B cell (primary cell): ENCODE measurements around the gene ADAMTS18. TPM values are rescaled to one million over a fixed set of nuclear protein-coding genes. Genes with fewer than 3 reads are reported as not detected.

Experiments
- ATAC-seq: fragments of 200-7000 bp; cut with Tn5 transposase; one replicate; pipeline ENCODE4 v1.10.0; 2021; ENCODE audit warnings: low read depth, mild to moderate bottlenecking, moderate number of reproducible peaks, moderate library complexity
- CTCF ChIA-PET: fragments of 350-600 bp; sonication (Branson Sonifier 250); formaldehyde crosslinking; loops from one replicate; lab custom pipeline; 2021; ENCODE audit warnings: antibody characterized with exemption, inconsistent platforms; lab: Charles Lee
- POLR2A ChIA-PET: fragments of 350-600 bp; sonication (Branson Sonifier 250); formaldehyde crosslinking; loops from one replicate; lab custom pipeline; 2021; ENCODE audit warnings: antibody characterized with exemption; lab: Charles Lee
- DNase-seq: peaks from one replicate; pipeline ENCODE4 v3.0.0; 2013
- H2AFZ ChIP-seq: 2 replicates; pipeline ENCODE4 v1.6.1; 2012; ENCODE audit warnings: mild to moderate bottlenecking, low read depth, low read length; ENCODE audit not compliant: insufficient read depth, poor library complexity, severe bottlenecking
- H3K27ac ChIP-seq, 2 donors: 1 replicate in 1 of 2; 2 replicates in 1 of 2; pipeline ENCODE4 v1.5.1; 2012 to 2013; ENCODE audit warnings: low read length in 2 of 2, mild to moderate bottlenecking in 2 of 2, moderate library complexity in 1 of 2
- H3K27me3 ChIP-seq, 4 experiments: fragments of 200-600 bp in 1 of 4; sonication (generic) in 1 of 4; replicated peaks in 1 of 4; 1 replicate in 2 of 4; 2 replicates in 2 of 4; pipeline versions ENCODE4 v1.6.1 to v1.7.0; 2013 to 2016; ENCODE audit warnings: low read length in 3 of 4, mild to moderate bottlenecking in 2 of 4, mixed read lengths in 1 of 4, moderate library complexity in 1 of 4; ENCODE audit not compliant: insufficient read depth in 4 of 4, control insufficient read depth in 3 of 4; ENCODE audit errors: control extremely low read depth in 1 of 4
- H3K36me3 ChIP-seq, 2 experiments: replicated peaks in 1 of 2; 1 replicate in 1 of 2; 2 replicates in 1 of 2; pipeline versions ENCODE4 v1.6.1 to v1.7.1; 2013; ENCODE audit warnings: low read length in 1 of 2; ENCODE audit not compliant: insufficient read depth in 2 of 2, control insufficient read depth in 1 of 2; ENCODE audit errors: control extremely low read depth in 1 of 2, extremely low read depth in 1 of 2
- H3K4me1 ChIP-seq, 2 donors: fragments of 200-600 bp in 1 of 2; sonication (generic) in 1 of 2; 1 replicate in 1 of 2; 2 replicates in 1 of 2; pipeline versions ENCODE4 v1.5.1 to v1.6.1; 2013 to 2017; ENCODE audit warnings: low read length in 2 of 2; ENCODE audit not compliant: control insufficient read depth in 2 of 2, insufficient read depth in 2 of 2
- H3K4me2 ChIP-seq: replicated peaks from 2 replicates; pipeline ENCODE3; 2012; ENCODE audit warnings: mild to moderate bottlenecking, low read depth, low read length; ENCODE audit not compliant: poor library complexity, severe bottlenecking
- H3K4me3 ChIP-seq, 5 experiments: fragments of 200-600 bp in 1 of 5; sonication (generic) in 1 of 5; 1 replicate in 3 of 5; 2 replicates in 2 of 5; pipeline versions ENCODE4 v1.5.1 to v1.7.0; 2011 to 2016; ENCODE audit warnings: low read length in 4 of 5, mild to moderate bottlenecking in 4 of 5, low read depth in 2 of 5, control low read depth in 1 of 5, moderate library complexity in 1 of 5; ENCODE audit not compliant: insufficient read depth in 1 of 5; ENCODE audit errors: control extremely low read depth in 1 of 5, extremely low read depth in 1 of 5
- H3K79me2 ChIP-seq: fragments of 200-600 bp; sonication (generic); one replicate; pipeline ENCODE4 v1.6.0; 2016; ENCODE audit warnings: low read length; ENCODE audit not compliant: control insufficient read depth, insufficient read depth
- H3K9ac ChIP-seq: fragments of 200-600 bp; sonication (generic); 2 replicates; pipeline ENCODE4 v1.6.1; 2017; ENCODE audit warnings: mild to moderate bottlenecking, low read length, moderate library complexity
- H3K9me3 ChIP-seq, 3 donors: one replicate each; pipeline versions ENCODE4 v1.6.1 to v1.7.1; 2013; ENCODE audit warnings: low read length in 2 of 3; ENCODE audit not compliant: control insufficient read depth in 2 of 3, insufficient read depth in 1 of 3; ENCODE audit errors: control extremely low read depth in 1 of 3
- H4K20me1 ChIP-seq: 2 replicates; pipeline ENCODE4 v1.6.0; 2012; ENCODE audit warnings: mild to moderate bottlenecking, low read length; ENCODE audit not compliant: insufficient read depth, control insufficient read depth, poor library complexity, severe bottlenecking
- H3K27ac Mint-ChIP-seq: one replicate; pipeline ENCODE4 v1.8.0; 2021; ENCODE audit warnings: mixed read lengths
- H3K27me3 Mint-ChIP-seq: one replicate; pipeline ENCODE4 v1.8.0; 2021; ENCODE audit warnings: mixed read lengths
- H3K4me1 Mint-ChIP-seq: one replicate; pipeline ENCODE4 v1.8.0; 2021; ENCODE audit warnings: mixed read lengths
- H3K4me3 Mint-ChIP-seq: one replicate; pipeline ENCODE4 v1.8.0; 2021; ENCODE audit warnings: mixed read lengths
- H3K9me3 Mint-ChIP-seq: one replicate; pipeline ENCODE4 v1.8.0; 2022; ENCODE audit warnings: mixed read lengths; ENCODE audit not compliant: insufficient read depth
- CTCF ChIP-seq: fragments of 200-600 bp; IDR thresholded peaks from one replicate; pipeline ENCODE4 v1.8.0; 2022; ENCODE audit warnings: antibody characterized with exemption, mild to moderate bottlenecking
- EZH2 ChIP-seq: IDR thresholded peaks from 2 replicates; pipeline ENCODE4 v1.6.1; 2012; ENCODE audit warnings: borderline replicate concordance, low read depth, mild to moderate bottlenecking, moderate library complexity, low read length; ENCODE audit not compliant: insufficient read depth, poor library complexity, severe bottlenecking
- WGBS: methylation state at CpG from one replicate; pipeline ENCODE4 v1.1.5; 2013; ENCODE audit warnings: missing lambda C conversion rate; ENCODE audit not compliant: insufficient coverage; 5-methylcytosine and 5-hydroxymethylcytosine counted together
- intact Hi-C: fragments of 100-400 bp; cut with micrococcal nuclease; formaldehyde crosslinking; loops from one replicate; pipeline ENCODE4 v1.10.0; 2022
- polyA plus RNA-seq: library from polyadenylated mRNA; depleted of rRNA; stranded (reverse); fragments of >200 nt; gene quantifications from 2 replicates; pipeline ENCODE4 v1.2.3, GENCODE V29; 2012
- total RNA-seq, 2 donors: library from RNA; stranded (reverse); fragments of 120-200 nt in 1 of 2; gene quantifications; 1 replicate in 1 of 2; 2 replicates in 1 of 2; pipeline versions ENCODE4 v1.2.3 to v1.2.4, GENCODE V29; 2013 to 2022

ADAMTS18 gene
- total and polyA plus RNA-seq, 2 donors (not counting 1 experiment from before 2014, with no cell fraction given) = not detected

GRCh38 chr16:77416939-77417480, 17.8 kb downstream of the ADAMTS18 start:
- H3K27ac ChIP-seq = no peak overlapping the region
- no peak overlapping the region for H3K4me3 ChIP-seq
- no peaks in the 10 kb centered on the region for H3K9me3 ChIP-seq
- TF ChIP-seq EZH2 = no peak
- no peak for TF ChIP-seq CTCF
- H3K27me3 ChIP-seq = no peaks in the 10 kb centered on the region
- no peak for DNase-seq
- ATAC-seq = no peak
- Mint-ChIP-seq H3K4me1 (no peaks in the 10 kb centered on the region), H3K27ac (no peak overlapping the region), H3K4me3 (no peak overlapping the region), H3K9me3 (peaks cover 3% of the 10 kb centered on the region), H3K27me3 (peaks cover 9% of the 10 kb centered on the region)
- CTCF ChIA-PET = no interaction called here
- H3K4me2 ChIP-seq = no peak overlapping the region
- intact Hi-C loops = no loop called here
- no CpG with 5 or more reads among the region's 1 CpG for WGBS
- no peak overlapping the region for H3K9ac ChIP-seq
- H2AFZ ChIP-seq = no peak overlapping the region
- no peaks in the 10 kb centered on the region for H3K79me2 ChIP-seq
- no peaks in the 10 kb centered on the region for H3K36me3 ChIP-seq
- POLR2A ChIA-PET = no interaction called here
- no peaks in the 10 kb centered on the region for H3K4me1 ChIP-seq
- no peaks in the 10 kb centered on the region for H4K20me1 ChIP-seq

GRCh38 chr16:77414752-77415231, 20.0 kb downstream of the ADAMTS18 start:
- H3K27me3 ChIP-seq = no peaks in the 10 kb centered on the region
- no peaks in the 10 kb centered on the region for H3K36me3 ChIP-seq
- 100% methylated on average over 2 of the region's 2 CpGs for WGBS
- Mint-ChIP-seq H3K27ac (no peak overlapping the region), H3K4me1 (no peaks in the 10 kb centered on the region), H3K9me3 (peaks cover 3% of the 10 kb centered on the region), H3K27me3 (peaks cover 6% of the 10 kb centered on the region), H3K4me3 (no peak overlapping the region)
- H3K9ac ChIP-seq = no peak overlapping the region
- H3K4me3 ChIP-seq = no peak overlapping the region
- ChIA-PET POLR2A (no interaction called here), CTCF (no interaction called here)
- H2AFZ ChIP-seq = no peak overlapping the region
- H4K20me1 ChIP-seq = no peaks in the 10 kb centered on the region
- intact Hi-C loops = no loop called here
- DNase-seq = no peak
- no peaks in the 10 kb centered on the region for H3K4me1 ChIP-seq
- no peaks in the 10 kb centered on the region for H3K79me2 ChIP-seq
- no peaks in the 10 kb centered on the region for H3K9me3 ChIP-seq
- ATAC-seq = no peak
- TF ChIP-seq CTCF (no peak), EZH2 (no peak)
- H3K4me2 ChIP-seq = no peak overlapping the region
- H3K27ac ChIP-seq = no peak overlapping the region
